GM23248 (cell line): ENCODE measurements around the gene MAML3.

ENCODE experiments used
- EZH2 ChIP-seq: fragments of 200-600 bp; sonication (generic); IDR thresholded peaks from 2 replicates; pipeline ENCODE4 v1.6.1; 2018; ENCODE audit warnings: antibody characterized with exemption, mild to moderate bottlenecking; ENCODE audit not compliant: insufficient read depth, poor library complexity, severe bottlenecking
- EZH2phosphoT487 ChIP-seq: fragments of 200-600 bp; sonication (generic); IDR thresholded peaks from 2 replicates; pipeline ENCODE4 v1.6.1; 2018; ENCODE audit warnings: antibody characterized with exemption, moderate library complexity, mild to moderate bottlenecking, low read depth; ENCODE audit not compliant: insufficient read depth

- TF ChIP-seq EZH2, result no peak
- TF ChIP-seq EZH2phosphoT487, result no peak
These were observed 391.3 kb downstream of the MAML3 start for GRCh38 chr4:139762720-139763119.
